HL-60 (cell line): ENCODE data around the gene SP9.
A peak's percentile ranks its signal among the peaks of the same experiment; 100 is the strongest.

ENCODE experiments used
- DNase-seq, 2 experiments: peaks; one replicate each; pipeline ENCODE4 v3.0.0-alpha.2; 2010 to 2020; ENCODE audit warnings: low read depth in 1 of 2, low spot score in 1 of 2
- H3K27ac ChIP-seq: fragments of 250-450 bp; sonication (Bioruptor Pico); replicated peaks from 2 replicates; pipeline ENCODE4 v1.5.1; 2020; ENCODE audit warnings: mild to moderate bottlenecking, moderate library complexity
- H3K27me3 ChIP-seq: fragments of 250-450 bp; sonication (Bioruptor Pico); 2 replicates; pipeline ENCODE4 v1.5.1; 2021; ENCODE audit warnings: mild to moderate bottlenecking, moderate library complexity; ENCODE audit not compliant: insufficient read depth, poor library complexity, severe bottlenecking
- H3K4me3 ChIP-seq: replicated peaks from 2 replicates; pipeline ENCODE4 v1.5.1; 2011; ENCODE audit warnings: mild to moderate bottlenecking, control low read depth, low read length; ENCODE audit not compliant: insufficient read depth
- GABPA ChIP-seq: IDR thresholded peaks from 2 replicates; pipeline ENCODE4 v1.6.1; 2012; ENCODE audit warnings: low read depth
- POLR2AphosphoS5 ChIP-seq: IDR thresholded peaks from 2 replicates; pipeline ENCODE4 v1.6.1; 2012; ENCODE audit warnings: low read depth
- SPI1 ChIP-seq: IDR thresholded peaks from 2 replicates; pipeline ENCODE4 v1.6.1; 2012; ENCODE audit warnings: low read depth, mild to moderate bottlenecking, borderline replicate concordance
- TF ChIP-seq, protein P1 (sequence below): IDR thresholded peaks from one replicate; pipeline ENCODE4 v1.5.1; 2011; ENCODE audit warnings: low read length, control low read depth, inconsistent platforms; ENCODE audit not compliant: insufficient read depth
- TF ChIP-seq, protein P2 (sequence below): IDR thresholded peaks from 2 replicates; pipeline ENCODE4 v1.6.1; 2012; ENCODE audit warnings: low read depth; ENCODE audit not compliant: insufficient replicate concordance

Gene SP9

DNA sequence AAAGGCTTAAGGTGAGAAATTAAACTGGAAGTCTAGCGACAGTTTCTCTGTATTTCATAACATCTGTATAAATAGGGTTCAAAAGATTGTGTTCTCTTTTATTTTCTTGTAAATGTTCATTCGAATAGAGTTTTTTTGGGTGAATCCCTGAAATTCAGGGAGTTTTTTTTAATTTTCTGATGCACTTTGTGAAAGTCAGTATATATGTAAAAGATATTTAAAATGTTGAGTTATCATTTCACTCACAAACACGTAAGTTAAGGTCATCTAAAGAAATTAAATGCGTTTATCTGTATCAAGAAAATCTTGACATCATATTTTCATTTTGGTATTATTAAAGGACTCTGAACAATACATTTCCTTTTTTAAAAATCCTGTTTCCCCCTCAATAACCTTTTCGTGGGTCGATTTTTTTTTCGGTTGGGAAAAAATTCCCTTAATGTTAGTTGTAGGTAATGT, 3.4 kb downstream of the SP9 start:
- peaks cover 86% of the 10 kb centered on the region for H3K27me3 ChIP-seq

DNA sequence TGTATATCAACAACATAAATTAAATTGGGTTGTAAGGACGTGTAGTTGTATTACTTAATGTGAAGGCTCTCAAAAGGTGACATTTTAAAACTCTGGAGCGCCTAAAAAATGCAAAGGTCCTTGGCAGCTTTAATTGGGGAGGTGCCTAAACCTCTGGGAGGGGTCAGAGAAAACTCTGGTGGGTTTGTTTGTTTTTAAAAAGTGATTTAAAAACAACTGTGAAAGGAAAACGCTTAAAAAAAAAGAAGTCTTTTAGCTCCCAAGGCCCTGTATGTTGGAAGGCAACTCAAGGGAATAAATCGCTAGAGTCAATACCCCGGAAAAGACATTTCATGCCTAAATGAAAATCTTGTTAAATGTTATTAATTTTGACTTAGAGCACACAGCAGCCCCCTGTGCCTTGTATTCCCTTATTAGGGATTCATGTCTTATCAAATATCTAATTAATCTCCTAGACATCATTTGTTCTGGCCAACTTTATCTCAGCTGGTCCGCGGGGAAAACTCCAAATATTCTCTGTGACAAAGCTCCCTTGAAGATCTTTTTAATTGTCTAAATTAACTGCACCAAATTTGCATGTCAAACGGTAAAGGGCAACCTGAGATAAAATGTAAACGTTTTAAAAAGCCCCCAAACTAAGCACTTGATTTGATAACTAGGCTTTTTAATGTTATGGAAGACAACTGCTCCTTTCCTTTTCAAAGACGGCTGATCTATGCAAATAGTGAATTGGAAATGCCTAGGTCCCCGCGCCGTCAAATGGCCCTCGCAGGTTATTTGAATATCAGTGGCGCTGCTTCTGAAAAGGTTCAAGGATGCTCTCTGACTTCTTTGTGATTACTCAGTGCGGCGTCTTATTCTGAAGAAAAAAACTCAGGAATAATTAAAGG, 4.2 kb downstream of the SP9 start:
- H3K27me3 ChIP-seq, result peaks cover 86% of the 10 kb centered on the region
- no peak overlapping the region for H3K27ac ChIP-seq
- H3K4me3 ChIP-seq, result no peak overlapping the region
- no peak for TF ChIP-seq POLR2AphosphoS5
- TF ChIP-seq, protein P1, sequence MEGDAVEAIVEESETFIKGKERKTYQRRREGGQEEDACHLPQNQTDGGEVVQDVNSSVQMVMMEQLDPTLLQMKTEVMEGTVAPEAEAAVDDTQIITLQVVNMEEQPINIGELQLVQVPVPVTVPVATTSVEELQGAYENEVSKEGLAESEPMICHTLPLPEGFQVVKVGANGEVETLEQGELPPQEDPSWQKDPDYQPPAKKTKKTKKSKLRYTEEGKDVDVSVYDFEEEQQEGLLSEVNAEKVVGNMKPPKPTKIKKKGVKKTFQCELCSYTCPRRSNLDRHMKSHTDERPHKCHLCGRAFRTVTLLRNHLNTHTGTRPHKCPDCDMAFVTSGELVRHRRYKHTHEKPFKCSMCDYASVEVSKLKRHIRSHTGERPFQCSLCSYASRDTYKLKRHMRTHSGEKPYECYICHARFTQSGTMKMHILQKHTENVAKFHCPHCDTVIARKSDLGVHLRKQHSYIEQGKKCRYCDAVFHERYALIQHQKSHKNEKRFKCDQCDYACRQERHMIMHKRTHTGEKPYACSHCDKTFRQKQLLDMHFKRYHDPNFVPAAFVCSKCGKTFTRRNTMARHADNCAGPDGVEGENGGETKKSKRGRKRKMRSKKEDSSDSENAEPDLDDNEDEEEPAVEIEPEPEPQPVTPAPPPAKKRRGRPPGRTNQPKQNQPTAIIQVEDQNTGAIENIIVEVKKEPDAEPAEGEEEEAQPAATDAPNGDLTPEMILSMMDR, result no peak
- no peak for DNase-seq

More for the DNA sequence above, 3.4 kb downstream of the SP9 start:
- Histone ChIP-seq H3K27ac (no peak overlapping the region), H3K4me3 (no peak overlapping the region)
- no peak for DNase-seq
- TF ChIP-seq, protein P1, result no peak
- no peak for TF ChIP-seq POLR2AphosphoS5
- TF ChIP-seq, protein P2, sequence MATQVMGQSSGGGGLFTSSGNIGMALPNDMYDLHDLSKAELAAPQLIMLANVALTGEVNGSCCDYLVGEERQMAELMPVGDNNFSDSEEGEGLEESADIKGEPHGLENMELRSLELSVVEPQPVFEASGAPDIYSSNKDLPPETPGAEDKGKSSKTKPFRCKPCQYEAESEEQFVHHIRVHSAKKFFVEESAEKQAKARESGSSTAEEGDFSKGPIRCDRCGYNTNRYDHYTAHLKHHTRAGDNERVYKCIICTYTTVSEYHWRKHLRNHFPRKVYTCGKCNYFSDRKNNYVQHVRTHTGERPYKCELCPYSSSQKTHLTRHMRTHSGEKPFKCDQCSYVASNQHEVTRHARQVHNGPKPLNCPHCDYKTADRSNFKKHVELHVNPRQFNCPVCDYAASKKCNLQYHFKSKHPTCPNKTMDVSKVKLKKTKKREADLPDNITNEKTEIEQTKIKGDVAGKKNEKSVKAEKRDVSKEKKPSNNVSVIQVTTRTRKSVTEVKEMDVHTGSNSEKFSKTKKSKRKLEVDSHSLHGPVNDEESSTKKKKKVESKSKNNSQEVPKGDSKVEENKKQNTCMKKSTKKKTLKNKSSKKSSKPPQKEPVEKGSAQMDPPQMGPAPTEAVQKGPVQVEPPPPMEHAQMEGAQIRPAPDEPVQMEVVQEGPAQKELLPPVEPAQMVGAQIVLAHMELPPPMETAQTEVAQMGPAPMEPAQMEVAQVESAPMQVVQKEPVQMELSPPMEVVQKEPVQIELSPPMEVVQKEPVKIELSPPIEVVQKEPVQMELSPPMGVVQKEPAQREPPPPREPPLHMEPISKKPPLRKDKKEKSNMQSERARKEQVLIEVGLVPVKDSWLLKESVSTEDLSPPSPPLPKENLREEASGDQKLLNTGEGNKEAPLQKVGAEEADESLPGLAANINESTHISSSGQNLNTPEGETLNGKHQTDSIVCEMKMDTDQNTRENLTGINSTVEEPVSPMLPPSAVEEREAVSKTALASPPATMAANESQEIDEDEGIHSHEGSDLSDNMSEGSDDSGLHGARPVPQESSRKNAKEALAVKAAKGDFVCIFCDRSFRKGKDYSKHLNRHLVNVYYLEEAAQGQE, result no peak
- no peak for TF ChIP-seq GABPA
- TF ChIP-seq SPI1, result no peak

DNA sequence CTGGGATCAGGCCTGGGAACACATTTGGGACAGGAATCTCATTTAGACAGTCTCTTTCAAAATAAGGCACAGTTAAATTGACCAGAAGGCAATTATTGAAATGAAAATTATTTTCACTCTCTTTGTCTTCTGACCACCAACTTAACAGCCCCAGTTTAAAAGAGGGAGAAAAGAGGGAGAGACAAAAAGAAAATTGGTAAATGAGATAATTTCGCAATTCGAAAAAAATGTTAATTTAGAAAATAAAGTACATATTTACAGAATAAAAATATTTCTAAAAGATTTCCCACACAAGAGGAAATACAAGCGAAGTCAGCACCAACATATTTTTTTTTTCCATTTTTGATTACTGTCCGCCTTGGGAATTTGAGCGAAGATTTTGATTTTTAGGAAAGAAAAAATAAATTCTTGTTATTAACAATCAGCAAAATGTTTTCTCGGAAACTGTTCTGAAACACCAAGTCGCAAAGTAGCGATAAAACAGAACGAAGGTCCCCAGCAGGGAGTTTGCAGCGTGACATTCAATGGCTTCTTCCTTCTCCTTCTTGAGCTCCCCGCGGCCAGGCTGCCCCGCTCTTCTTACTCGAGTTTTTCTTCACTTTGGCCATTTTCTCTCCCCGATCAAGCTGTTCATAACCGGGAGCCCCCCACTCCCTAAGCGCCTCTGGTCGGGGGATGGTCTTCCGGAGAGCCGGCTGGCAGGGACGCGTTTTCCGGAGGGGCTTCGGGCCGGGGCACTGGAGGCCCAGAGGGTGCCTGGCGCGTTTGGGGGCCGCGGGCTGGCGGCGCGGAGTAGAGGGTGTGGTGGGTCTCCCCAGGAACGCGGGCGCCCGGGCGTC, 5.0 kb downstream of the SP9 start:
- DNase-seq, result no peak
- Histone ChIP-seq H3K27ac (no peak overlapping the region), H3K27me3 (peaks cover 88% of the 10 kb centered on the region), H3K4me3 (peak overlapping the region; percentile 28)
- no peak for TF ChIP-seq SPI1
- no peak for TF ChIP-seq GABPA
- TF ChIP-seq, protein P1, result no peak
- TF ChIP-seq, protein P2, result no peak
- no peak for TF ChIP-seq POLR2AphosphoS5
